Common myeloid progenitor, CD34-positive (primary cell): ENCODE measurements around the gene IFIT5. TPM values are rescaled to one million over a fixed set of nuclear protein-coding genes. Genes with fewer than 3 reads are reported as not detected.

Experiments used
- CTCF ChIA-PET: fragments of 350-600 bp; sonication (Branson Sonifier 250); formaldehyde crosslinking; loops from one replicate; lab custom pipeline; 2021; ENCODE audit warnings: antibody characterized with exemption; lab: Charles Lee
- POLR2A ChIA-PET: fragments of 350-600 bp; sonication (Branson Sonifier 250); formaldehyde crosslinking; loops from one replicate; lab custom pipeline; 2021; ENCODE audit warnings: antibody characterized with exemption; lab: Charles Lee
- DNase-seq, 3 donors: peaks; one replicate each; pipeline versions ENCODE4 v3.0.0 to v3.0.0-alpha.2; 2013
- H3K27ac ChIP-seq, 2 experiments: 1 replicate in 1 of 2; 2 replicates in 1 of 2; pipeline ENCODE4 v1.7.0; 2013; ENCODE audit warnings: inconsistent platforms in 2 of 2, low read length in 2 of 2, mild to moderate bottlenecking in 2 of 2, low read depth in 1 of 2, moderate library complexity in 1 of 2; ENCODE audit not compliant: severe bottlenecking in 2 of 2, insufficient read depth in 1 of 2, poor library complexity in 1 of 2
- H3K27me3 ChIP-seq, 5 experiments: replicated peaks in 2 of 5; 1 replicate in 3 of 5; 2 replicates in 2 of 5; pipeline versions ENCODE4 v1.6.1 to v1.7.0; 2013; ENCODE audit warnings: low read length in 4 of 5, mild to moderate bottlenecking in 2 of 5, moderate library complexity in 2 of 5, inconsistent platforms in 1 of 5; ENCODE audit not compliant: insufficient read depth in 5 of 5, control insufficient read depth in 4 of 5
- H3K36me3 ChIP-seq, 4 experiments: 1 replicate in 2 of 4; 2 replicates in 2 of 4; pipeline versions ENCODE4 v1.6.1 to v1.7.0; 2013; ENCODE audit warnings: low read length in 3 of 4, control low read depth in 1 of 4, mild to moderate bottlenecking in 1 of 4; ENCODE audit not compliant: control insufficient read depth in 4 of 4, insufficient read depth in 4 of 4
- H3K4me1 ChIP-seq, 4 experiments: 1 replicate in 3 of 4; 2 replicates in 1 of 4; pipeline versions ENCODE4 v1.6.1 to v1.7.1; 2013; ENCODE audit warnings: low read length in 3 of 4, mild to moderate bottlenecking in 3 of 4, control low read depth in 1 of 4, inconsistent platforms in 1 of 4, moderate library complexity in 1 of 4; ENCODE audit not compliant: control insufficient read depth in 4 of 4, insufficient read depth in 4 of 4; ENCODE audit errors: control extremely low read depth in 1 of 4
- H3K4me3 ChIP-seq, 7 experiments: 1 replicate in 4 of 7; 2 replicates in 3 of 7; pipeline versions ENCODE4 v1.5.1 to v1.7.0; 2013; ENCODE audit warnings: mild to moderate bottlenecking in 7 of 7, low read length in 6 of 7, moderate library complexity in 6 of 7, inconsistent platforms in 2 of 7, low read depth in 2 of 7, control low read depth in 1 of 7; ENCODE audit not compliant: insufficient read depth in 4 of 7, control insufficient read depth in 1 of 7; ENCODE audit errors: extremely low read depth in 1 of 7
- H3K9me3 ChIP-seq, 5 experiments: 1 replicate in 4 of 5; 2 replicates in 1 of 5; pipeline versions ENCODE4 v1.6.1 to v1.7.1; 2013; ENCODE audit warnings: low read length in 4 of 5, mild to moderate bottlenecking in 2 of 5, inconsistent platforms in 1 of 5, low read depth in 1 of 5, moderate library complexity in 1 of 5; ENCODE audit not compliant: control insufficient read depth in 4 of 5, insufficient read depth in 2 of 5; ENCODE audit errors: control extremely low read depth in 1 of 5
- WGBS: methylation state at CpG from one replicate; pipeline ENCODE4 v1.1.5; 2013; ENCODE audit not compliant: insufficient coverage; 5-methylcytosine and 5-hydroxymethylcytosine counted together
- polyA plus RNA-seq: library from polyadenylated mRNA; unstranded; fragments of 120-200 nt; gene quantifications from one replicate; pipeline ENCODE4 v1.2.1, GENCODE V29; 2013

Gene IFIT5, protein sequence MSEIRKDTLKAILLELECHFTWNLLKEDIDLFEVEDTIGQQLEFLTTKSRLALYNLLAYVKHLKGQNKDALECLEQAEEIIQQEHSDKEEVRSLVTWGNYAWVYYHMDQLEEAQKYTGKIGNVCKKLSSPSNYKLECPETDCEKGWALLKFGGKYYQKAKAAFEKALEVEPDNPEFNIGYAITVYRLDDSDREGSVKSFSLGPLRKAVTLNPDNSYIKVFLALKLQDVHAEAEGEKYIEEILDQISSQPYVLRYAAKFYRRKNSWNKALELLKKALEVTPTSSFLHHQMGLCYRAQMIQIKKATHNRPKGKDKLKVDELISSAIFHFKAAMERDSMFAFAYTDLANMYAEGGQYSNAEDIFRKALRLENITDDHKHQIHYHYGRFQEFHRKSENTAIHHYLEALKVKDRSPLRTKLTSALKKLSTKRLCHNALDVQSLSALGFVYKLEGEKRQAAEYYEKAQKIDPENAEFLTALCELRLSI
- polyA plus RNA-seq, result 11.6 TPM

DNA sequence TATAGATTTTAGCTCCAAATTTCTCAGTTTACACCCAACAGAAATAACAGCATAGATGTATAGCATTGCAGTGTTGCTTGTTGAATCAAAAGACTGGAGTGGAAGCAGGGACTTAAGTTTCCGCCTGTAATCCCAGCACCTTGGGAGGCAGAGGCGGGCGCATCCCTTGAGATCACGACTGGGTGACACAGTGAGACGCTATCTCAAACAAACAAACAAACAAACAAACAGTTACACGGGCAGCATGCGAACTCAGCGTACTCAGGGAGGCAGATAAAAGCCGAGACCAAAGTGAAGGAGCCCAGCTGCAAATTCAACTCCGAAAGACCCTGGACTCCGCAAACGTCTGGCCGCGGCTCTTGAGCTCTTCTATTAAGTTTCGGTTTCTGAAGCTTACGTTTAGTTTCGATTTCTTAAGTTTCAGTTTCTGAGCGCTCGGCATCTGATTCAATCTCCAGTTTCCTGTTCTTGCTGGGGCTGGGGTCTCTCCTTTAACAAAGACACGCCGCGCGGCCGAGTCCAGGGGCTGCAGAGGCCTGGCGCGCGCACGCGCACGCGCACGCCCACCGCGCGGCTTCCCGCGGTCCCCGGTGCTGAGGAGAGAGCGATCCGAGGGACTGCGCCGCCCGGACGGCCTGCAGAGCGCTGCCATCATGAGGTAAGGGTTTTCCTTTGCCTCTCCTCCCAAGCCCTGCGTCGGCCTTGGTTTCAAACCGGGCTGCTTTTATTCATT lies at the start of gene IFIT5:
TSS of gene IFIT5 (plus strand) at position 423 of the 733 bp plus-strand sequence. CDS start at position 654, 231 bp downstream.
- no peaks in the 10 kb centered on the region for H3K27me3 ChIP-seq
- H3K4me3 ChIP-seq, result peak within 1 kb of the TSS; percentile 80 to 99 (median 85)
- H3K27ac ChIP-seq, result peak within 1 kb of the TSS; percentile 69 to 90
- WGBS, result 0% methylated on average over 35 of the region's 48 CpGs
- peaks cover 0 to 14% (median 3%) of the 10 kb centered on the region in 4 experiments for H3K36me3 ChIP-seq
- no peaks in the 10 kb centered on the region for H3K9me3 ChIP-seq
- peaks cover 9 to 29% (median 13%) of the 10 kb centered on the region in 4 experiments for H3K4me1 ChIP-seq
- CTCF ChIA-PET, result interaction anchor here (0.9 to 1.3 kb wide), 4 partner anchors 12 to 45 kb away, joined by 3 to 5 read pairs (median 4); no protein-coding TSS in a partner anchor
- peak; percentile 81 to 94 (median 93) for DNase-seq
- POLR2A ChIA-PET, result no interaction called here

DNA sequence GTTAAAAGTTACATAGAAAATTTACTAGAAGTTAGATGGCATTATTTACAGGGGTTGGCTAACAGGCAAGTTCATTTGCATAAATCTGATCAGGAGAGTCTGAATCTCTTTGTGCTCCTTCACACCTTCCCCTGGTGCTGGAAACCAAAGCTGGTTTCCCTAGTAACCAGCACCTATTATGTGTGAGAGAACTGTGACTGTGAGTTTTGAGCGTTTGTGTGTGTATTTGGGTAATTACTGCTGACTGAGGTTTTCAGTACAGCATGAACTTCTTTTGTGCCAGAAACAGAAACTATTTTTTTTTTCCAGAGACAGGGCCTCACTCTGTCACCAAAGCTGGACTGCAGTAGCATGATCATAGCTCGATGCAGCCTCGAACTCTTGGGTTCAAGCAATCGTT lies 46.8 kb upstream of the IFIT5 start:
- Histone ChIP-seq H3K36me3 (no peaks in the 10 kb centered on the region), H3K9me3 (no peaks in the 10 kb centered on the region), H3K4me1 (peaks cover 8 to 42% (median 26%) of the 10 kb centered on the region in 4 experiments), H3K27me3 (no peaks in the 10 kb centered on the region), H3K4me3 (no peak overlapping the region), H3K27ac (no peak overlapping the region)
- 86% methylated on average over 3 of the region's 4 CpGs for WGBS
- DNase-seq, result peak in 2 of 3 donors; percentile 31 to 46
- ChIA-PET POLR2A (no interaction called here), CTCF (interaction anchor here (0.7 to 3.5 kb wide), 8 partner anchors 8 to 157 kb away, joined by 3 to 35 read pairs (median 4); no protein-coding TSS in a partner anchor)

DNA sequence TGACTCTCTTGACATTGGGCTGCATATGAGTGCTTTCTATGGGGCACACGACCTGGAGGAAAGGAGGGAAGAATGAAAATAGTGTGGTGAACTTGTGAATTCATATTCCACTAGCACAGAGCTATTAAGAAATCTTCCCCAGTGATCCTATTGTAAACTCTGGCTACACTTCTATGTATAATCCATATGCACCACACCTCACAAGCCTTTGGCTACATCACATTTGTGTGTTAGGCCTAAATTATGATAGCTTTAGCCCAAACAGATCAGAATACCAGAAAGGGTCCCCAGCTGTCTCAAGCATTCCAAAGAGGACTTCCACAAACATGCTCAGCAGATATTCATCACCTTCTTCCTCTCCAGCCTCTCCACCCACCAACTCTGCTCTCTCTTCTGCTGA lies 46.2 kb upstream of the IFIT5 start:
- CTCF ChIA-PET, result interaction anchor here (0.7 to 3.8 kb wide), 14 partner anchors 9 to 158 kb away, joined by 3 to 35 read pairs (median 6); partner anchors contain the start of gene IFIT2

DNA sequence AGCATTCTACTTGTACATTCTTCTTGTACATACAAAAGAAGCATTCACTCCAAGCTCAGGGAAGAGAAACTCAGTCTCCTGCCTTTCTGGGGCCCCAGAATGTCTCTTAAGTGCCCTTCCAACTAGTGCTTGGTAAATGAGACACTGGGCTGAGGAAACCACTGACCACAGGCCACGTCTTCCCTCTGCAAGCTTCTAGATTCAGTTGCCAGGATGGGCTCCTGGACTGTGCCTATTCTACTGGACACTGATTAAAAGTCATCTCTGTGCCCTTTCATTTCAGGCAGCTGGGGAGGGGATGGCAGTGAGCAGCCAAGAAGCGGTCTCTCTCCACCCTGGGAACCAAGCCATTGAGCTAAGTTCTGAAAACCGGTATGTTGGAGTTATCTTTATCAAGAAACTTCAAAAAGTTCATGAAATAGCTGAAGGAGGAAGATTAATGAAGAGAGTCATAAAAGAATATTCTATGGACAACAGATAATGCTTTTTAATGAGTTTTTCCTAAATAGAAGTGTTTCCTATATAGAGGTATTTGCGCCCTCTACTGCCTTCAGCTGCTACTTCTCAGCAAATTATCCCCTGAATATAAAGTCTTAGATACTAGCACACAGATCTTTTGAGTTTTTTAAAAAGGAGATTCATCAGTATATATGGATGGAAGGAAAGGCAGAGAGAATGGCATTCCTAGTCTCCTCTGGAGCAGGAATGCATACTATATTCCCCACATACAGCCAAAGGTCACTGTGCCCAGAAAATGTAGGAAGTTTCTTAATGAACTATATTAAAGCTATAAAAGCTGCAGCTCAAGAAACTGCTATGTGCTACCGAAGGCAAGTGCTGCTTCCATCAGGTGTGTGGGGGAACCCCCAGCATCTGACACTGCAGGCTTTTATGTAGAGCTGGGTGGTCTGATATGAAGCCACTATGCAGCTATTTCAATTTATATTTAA lies 44.9 kb upstream of the IFIT5 start:
- no peak overlapping the region for H3K27ac ChIP-seq
- peak overlapping the region in 1 of 7 experiments; percentile 11 for H3K4me3 ChIP-seq
- no peaks in the 10 kb centered on the region for H3K36me3 ChIP-seq
- H3K9me3 ChIP-seq, result no peaks in the 10 kb centered on the region
- peak in 2 of 3 donors; percentile 54 to 55 for DNase-seq
- H3K27me3 ChIP-seq, result no peaks in the 10 kb centered on the region
- peaks cover 10 to 41% (median 19%) of the 10 kb centered on the region in 4 experiments for H3K4me1 ChIP-seq
- ChIA-PET POLR2A (interaction anchor here (0.9 to 1.0 kb wide), 2 partner anchors 23 to 118 kb away, joined by 3 to 4 read pairs; partner anchors contain the start of gene LIPA), CTCF (interaction anchor here (0.7 to 3.8 kb wide), 35 partner anchors 8 to 152 kb away, joined by 3 to 35 read pairs (median 6); partner anchors contain the start of genes IFIT1, IFIT1B, IFIT2 and IFIT3)
- WGBS, result 50% methylated on average over 2 of the region's 5 CpGs

More for the DNA sequence above, 46.2 kb upstream of the IFIT5 start:
- Histone ChIP-seq H3K4me3 (no peak overlapping the region), H3K4me1 (peaks cover 10 to 38% (median 21%) of the 10 kb centered on the region in 4 experiments), H3K27ac (no peak overlapping the region), H3K9me3 (no peaks in the 10 kb centered on the region), H3K36me3 (no peaks in the 10 kb centered on the region), H3K27me3 (no peaks in the 10 kb centered on the region)
- WGBS, result no CpG with 5 or more reads among the region's 1 CpG
- DNase-seq, result no peak
- POLR2A ChIA-PET, result no interaction called here

DNA sequence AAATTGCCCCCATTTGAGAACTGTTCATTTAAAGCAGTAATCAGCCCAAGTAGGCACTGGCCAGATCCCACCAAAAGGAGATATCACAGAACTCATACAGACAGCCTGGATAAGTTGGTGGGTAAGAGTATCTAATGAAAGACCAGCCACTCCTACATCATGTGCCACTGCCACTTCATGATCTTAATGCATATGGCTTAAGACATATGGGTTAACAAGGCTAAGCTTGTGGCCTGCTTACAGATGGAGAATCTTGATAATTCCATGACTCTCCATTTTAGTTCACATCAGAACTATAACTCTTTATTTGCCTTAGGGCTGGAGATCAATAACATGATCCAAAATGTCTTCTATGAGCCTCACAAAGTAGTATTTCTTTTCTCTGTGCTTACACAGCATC lies 43.3 kb upstream of the IFIT5 start:
- H3K27me3 ChIP-seq, result no peaks in the 10 kb centered on the region
- ChIA-PET CTCF (interaction anchor here (1.0 to 3.8 kb wide), 8 partner anchors 8 to 157 kb away, joined by 3 to 24 read pairs (median 6); no protein-coding TSS in a partner anchor), POLR2A (no interaction called here)
- H3K4me3 ChIP-seq, result no peak overlapping the region
- peaks cover 10 to 49% (median 23%) of the 10 kb centered on the region in 4 experiments for H3K4me1 ChIP-seq
- DNase-seq, result no peak
- H3K27ac ChIP-seq, result no peak overlapping the region
- no peaks in the 10 kb centered on the region for H3K36me3 ChIP-seq
- no peaks in the 10 kb centered on the region for H3K9me3 ChIP-seq

DNA sequence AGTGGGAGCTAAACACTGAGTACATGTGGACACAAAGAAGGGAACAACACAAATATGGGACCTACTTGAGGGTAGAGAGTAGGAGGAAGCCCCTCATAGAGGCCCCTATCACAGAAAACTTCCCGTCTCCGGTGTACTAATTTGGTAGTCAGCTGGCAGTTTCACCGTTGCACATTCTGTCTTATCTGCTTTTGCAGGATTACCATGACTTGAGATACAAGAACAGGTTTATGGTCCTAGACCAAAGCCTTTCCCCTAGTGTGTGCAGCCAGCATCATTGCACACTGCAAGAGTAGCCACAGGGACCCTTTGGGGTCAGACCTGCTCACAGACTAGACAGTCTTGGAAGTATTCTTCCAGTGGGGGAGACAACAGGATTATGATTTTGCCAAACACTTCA lies 42.4 kb upstream of the IFIT5 start:
- DNase-seq, result peak in 1 of 3 donors; percentile 58
- Histone ChIP-seq H3K4me3 (no peak overlapping the region), H3K4me1 (peaks cover 10 to 49% (median 23%) of the 10 kb centered on the region in 4 experiments), H3K27ac (no peak overlapping the region), H3K27me3 (no peaks in the 10 kb centered on the region), H3K36me3 (no peaks in the 10 kb centered on the region), H3K9me3 (no peaks in the 10 kb centered on the region)
- POLR2A ChIA-PET, result no interaction called here
- WGBS, result 0% methylated on average over 3 of the region's 3 CpGs
- CTCF ChIA-PET, result interaction anchor here (0.8 to 3.8 kb wide), 9 partner anchors 9 to 158 kb away, joined by 3 to 24 read pairs (median 4); no protein-coding TSS in a partner anchor
